ENCODE data around the gene MATN1.

Gene MATN1

DNA sequence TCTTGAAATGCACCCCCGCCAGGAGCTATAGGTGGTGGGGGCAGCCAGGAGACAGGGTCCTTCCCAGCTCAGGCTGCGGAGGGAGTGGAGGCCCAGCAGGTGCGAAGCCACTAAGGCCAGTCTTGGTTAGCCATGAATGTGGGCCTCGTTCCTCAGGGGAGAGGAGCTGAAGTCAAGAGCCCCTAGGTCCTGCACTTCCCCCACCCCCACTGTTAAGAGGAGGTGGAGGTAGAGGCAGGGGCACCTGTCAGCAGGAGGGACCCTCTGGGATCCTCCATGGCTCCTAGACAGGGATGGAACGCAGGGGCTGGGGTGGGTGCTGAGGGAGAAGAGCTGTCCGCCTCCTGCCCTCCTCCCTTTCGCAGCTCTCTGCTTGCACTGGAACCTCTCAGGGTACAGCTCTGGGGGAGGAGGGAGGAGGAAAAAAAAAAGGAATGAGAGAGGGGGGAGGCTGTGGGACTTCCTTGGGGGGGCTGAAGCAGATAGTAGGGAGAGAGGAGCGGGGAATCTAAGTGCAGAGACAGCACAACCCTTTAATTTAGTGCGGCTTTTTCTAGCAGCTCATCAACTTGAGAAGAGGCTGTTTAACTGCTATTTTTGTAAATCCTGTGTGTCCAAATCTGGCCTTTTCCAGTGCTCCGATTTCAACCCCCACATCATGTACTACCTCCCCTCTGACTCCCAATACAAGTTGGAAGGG is 37.0 kb downstream of the MATN1 start:
- TF ChIP-seq, protein P1, sequence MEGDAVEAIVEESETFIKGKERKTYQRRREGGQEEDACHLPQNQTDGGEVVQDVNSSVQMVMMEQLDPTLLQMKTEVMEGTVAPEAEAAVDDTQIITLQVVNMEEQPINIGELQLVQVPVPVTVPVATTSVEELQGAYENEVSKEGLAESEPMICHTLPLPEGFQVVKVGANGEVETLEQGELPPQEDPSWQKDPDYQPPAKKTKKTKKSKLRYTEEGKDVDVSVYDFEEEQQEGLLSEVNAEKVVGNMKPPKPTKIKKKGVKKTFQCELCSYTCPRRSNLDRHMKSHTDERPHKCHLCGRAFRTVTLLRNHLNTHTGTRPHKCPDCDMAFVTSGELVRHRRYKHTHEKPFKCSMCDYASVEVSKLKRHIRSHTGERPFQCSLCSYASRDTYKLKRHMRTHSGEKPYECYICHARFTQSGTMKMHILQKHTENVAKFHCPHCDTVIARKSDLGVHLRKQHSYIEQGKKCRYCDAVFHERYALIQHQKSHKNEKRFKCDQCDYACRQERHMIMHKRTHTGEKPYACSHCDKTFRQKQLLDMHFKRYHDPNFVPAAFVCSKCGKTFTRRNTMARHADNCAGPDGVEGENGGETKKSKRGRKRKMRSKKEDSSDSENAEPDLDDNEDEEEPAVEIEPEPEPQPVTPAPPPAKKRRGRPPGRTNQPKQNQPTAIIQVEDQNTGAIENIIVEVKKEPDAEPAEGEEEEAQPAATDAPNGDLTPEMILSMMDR (IDR thresholded peaks at IDR 0.05) = no peak
- no peak for TF ChIP-seq ZFX (IDR thresholded peaks at IDR 0.05; ENCODE audit: borderline replicate concordance)
- H3K27ac ChIP-seq = no peak overlapping the region

DNA sequence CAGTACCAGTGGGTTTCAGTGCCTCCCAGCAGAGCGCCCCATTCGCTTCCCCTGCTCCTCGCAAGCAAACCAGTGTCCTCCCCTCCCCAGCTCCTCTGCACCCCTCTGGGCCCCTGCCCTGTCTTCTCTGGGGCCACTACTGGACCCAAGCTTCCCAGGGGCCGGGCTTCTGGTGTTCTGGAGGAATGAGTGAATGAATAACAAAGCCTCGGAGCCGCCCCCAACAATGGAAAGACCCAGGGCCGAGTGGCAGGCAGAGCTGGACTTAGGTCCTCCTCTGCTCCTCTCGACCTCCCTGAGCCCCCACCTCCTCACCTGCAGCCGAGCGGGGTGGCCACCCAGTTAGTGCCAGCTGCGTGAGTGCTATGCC is 37.6 kb downstream of the MATN1 start:
- no peak overlapping the region for H3K27ac ChIP-seq
- TF ChIP-seq ZFX (IDR thresholded peaks at IDR 0.05; ENCODE audit: borderline replicate concordance) = no peak
- TF ChIP-seq, protein P1 (IDR thresholded peaks at IDR 0.05) = no peak

DNA sequence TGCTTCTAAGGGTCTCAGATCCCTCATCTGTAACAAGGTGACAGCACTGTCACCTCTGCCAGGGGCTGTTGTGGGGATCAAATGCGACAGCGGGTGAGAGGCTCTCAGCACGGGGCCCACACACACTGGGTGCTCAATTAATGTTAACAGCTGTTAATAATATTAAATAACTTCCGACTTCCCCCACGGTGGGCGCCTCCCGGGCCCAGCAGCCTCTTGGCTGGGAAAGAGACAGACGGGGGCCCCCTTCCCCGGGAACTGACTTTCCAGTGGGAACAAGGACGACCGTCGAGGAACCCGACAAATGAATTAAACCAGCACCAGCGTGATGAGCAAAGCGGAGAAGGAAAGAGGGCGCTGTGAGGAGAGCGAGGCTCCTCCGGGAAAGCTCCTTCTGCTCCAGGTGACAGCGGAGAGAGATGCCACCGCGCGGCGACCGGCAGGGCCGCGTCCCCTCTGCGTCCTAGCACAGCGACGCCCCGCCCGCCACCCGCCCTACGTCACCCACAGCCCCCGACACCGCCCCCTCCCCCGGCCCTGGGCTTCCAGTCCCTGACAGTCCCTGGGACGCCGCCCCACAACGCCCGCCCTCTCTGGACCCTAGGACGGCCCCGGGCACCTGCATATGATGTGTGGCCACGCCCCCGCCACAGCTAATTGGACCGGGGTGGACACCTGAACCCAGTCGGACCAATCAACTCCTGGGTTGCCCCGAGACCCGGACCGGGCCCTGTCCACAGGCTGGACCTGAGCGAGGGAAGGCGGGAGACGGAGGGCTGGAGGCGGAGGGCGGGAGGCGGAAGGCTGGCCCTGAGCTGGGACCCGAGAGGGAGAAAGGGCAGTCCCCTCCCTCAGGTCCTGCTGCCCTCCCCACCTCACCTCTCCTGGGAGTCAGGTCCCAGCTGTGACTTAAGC is 38.2 kb downstream of the MATN1 start:
- TF ChIP-seq, protein P1 (IDR thresholded peaks at IDR 0.05) = peak; percentile 66
- no peak for TF ChIP-seq ZFX (IDR thresholded peaks at IDR 0.05; ENCODE audit: borderline replicate concordance)
- no peak overlapping the region for H3K27ac ChIP-seq

DNA sequence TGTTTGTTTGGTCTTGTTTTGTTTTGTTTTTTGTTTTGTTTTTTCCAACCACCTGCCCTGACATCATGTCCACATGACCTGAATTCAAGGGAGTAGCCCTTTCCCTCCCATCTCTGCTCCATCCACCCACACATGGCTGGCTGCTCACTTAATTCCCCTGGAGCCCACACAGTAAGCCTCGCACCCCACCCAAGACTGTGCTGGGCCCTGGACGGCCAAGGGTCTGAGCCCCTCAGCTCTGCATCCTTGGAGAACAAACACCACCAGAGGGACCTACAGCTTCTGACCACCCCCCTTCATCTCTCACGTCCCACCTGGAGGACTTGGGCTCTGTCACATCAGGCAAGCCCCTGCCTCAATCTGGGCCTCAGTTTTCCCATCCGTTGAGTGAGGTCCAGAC is 39.1 kb downstream of the MATN1 start:
- TF ChIP-seq, protein P1 (IDR thresholded peaks at IDR 0.05) = no peak
- no peak for TF ChIP-seq ZFX (IDR thresholded peaks at IDR 0.05; ENCODE audit: borderline replicate concordance)
- H3K27ac ChIP-seq = no peak overlapping the region

DNA sequence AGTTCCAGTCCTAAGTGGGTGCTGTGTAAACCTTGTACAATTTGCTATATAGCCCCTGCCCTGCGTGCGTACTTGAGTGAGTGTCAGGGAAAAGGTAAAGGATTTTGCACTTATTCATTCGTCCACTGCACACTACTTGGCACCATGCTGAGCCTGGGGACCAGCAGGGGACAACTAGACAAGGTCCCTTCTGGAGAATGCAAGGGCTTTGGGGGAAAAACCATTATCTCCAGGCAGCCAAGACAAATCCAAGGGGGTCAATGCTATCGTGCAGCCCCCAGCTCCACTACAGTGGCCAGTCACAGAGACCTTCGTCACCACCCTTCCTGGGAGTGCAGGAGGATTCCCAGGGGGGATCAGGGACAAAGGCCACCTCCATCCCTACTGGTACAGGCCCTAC is 39.7 kb downstream of the MATN1 start:
- TF ChIP-seq, protein P1 (IDR thresholded peaks at IDR 0.05) = no peak
- no peak for TF ChIP-seq ZFX (IDR thresholded peaks at IDR 0.05; ENCODE audit: borderline replicate concordance)
- H3K27ac ChIP-seq = no peak overlapping the region

DNA sequence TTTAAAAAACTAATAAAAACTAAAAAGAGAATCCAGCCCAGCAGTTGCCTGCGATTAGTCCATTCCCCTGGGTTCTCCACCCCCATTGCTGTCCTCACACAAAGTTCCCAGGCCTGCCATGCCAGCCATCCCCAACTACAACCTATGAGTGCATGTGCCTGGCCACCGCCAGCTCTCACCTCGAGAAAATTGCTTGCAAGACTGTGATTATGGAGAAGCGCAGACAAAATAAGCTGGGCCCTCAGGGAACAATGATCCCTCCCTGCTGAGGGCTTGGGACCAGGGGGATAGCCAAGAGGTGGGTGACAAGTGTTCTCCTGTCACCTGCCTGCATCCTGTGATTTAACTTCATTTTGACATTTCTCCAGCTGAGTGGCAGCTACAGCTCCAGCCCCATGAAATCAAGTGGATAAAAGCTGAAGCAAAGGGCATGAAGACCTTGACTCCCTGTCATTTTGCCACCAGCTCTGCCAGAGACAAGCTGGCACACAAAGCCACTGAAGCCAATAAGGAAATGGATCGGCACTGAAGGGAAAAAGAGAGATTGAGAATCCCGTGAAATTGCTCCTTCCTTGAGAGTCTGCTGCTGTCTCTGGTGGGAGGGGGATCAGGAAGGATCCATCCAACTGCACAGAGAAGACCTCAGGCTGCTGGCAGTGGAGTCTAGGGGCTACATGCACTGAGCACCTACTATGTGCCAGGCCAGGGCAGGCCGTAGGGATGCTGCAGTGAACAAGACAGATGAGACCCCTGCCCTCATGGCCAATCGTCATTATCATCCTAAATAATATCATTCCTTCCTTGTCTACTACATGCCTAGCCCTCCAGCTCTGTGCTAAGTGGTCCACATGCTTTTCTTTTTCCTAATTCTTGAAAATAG is 40.7 kb downstream of the MATN1 start:
- no peak for TF ChIP-seq ZFX (IDR thresholded peaks at IDR 0.05; ENCODE audit: borderline replicate concordance)
- H3K27ac ChIP-seq = no peak overlapping the region

DNA sequence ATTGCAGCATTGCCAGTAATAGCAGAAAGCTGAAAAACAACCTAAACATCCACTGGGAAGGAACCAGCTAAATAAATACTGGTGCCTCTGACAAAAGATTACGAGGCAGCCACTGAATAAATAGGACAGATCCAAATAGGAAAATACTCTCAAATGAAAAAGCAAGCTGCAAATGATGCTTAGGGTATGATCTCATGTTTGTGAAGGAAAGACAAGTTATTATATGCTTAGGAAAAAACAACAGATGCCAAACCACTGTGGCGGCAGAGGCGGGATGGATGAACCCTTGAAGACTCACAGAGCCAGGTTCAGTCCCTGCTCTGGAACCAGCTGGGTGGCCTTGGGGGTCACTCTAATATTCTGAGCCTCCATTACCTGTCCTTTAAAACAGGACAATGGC is 41.6 kb downstream of the MATN1 start:
- H3K27ac ChIP-seq = no peak overlapping the region
- TF ChIP-seq, protein P1 (IDR thresholded peaks at IDR 0.05) = no peak
- no peak for TF ChIP-seq ZFX (IDR thresholded peaks at IDR 0.05; ENCODE audit: borderline replicate concordance)

Data from 22Rv1 (cell line).